GM23338 (cell line): Measurements from ENCODE around the gene COG2.

Experiments
- CTCF ChIP-seq, 2 experiments: fragments of 200-600 bp in 1 of 2; sonication (generic) in 1 of 2; conservative IDR thresholded peaks; 2 replicates each; pipeline versions ENCODE4 v1.5.1 to v1.6.1; 2016 to 2017; ENCODE audit warnings: antibody characterized with exemption in 2 of 2, low read depth in 2 of 2, mild to moderate bottlenecking in 2 of 2, moderate library complexity in 1 of 2
- EZH2 ChIP-seq: fragments of 200-600 bp; sonication (generic); IDR thresholded peaks from one replicate; pipeline ENCODE4 v1.8.0; 2017; ENCODE audit warnings: antibody characterized with exemption, mild to moderate bottlenecking, low read depth; ENCODE audit not compliant: unreplicated experiment
- EZH2phosphoT487 ChIP-seq: fragments of 200-600 bp; sonication (generic); IDR thresholded peaks from one replicate; pipeline ENCODE4 v1.8.1; 2018; ENCODE audit warnings: antibody characterized with exemption; ENCODE audit not compliant: unreplicated experiment
- JUNB ChIP-seq: IDR thresholded peaks from one replicate; pipeline ENCODE4 v1.6.1; 2016; ENCODE audit warnings: antibody characterized with exemption; ENCODE audit not compliant: unreplicated experiment
- POLR2AphosphoS5 ChIP-seq: IDR thresholded peaks from 2 replicates; pipeline ENCODE4 v1.6.1; 2016; ENCODE audit warnings: antibody characterized with exemption, low read depth
- STAT1 ChIP-seq: IDR thresholded peaks from one replicate; pipeline ENCODE4 v1.6.1; 2016; ENCODE audit warnings: antibody characterized with exemption; ENCODE audit not compliant: unreplicated experiment
- TF ChIP-seq, protein P1 (sequence below): IDR thresholded peaks from one replicate; pipeline ENCODE4 v1.6.1; 2018; ENCODE audit warnings: antibody characterized with exemption; ENCODE audit not compliant: unreplicated experiment
- TF ChIP-seq, protein P2 (sequence below): IDR thresholded peaks from 2 replicates; pipeline ENCODE4 v1.6.1; 2016; ENCODE audit warnings: antibody characterized with exemption

DNA sequence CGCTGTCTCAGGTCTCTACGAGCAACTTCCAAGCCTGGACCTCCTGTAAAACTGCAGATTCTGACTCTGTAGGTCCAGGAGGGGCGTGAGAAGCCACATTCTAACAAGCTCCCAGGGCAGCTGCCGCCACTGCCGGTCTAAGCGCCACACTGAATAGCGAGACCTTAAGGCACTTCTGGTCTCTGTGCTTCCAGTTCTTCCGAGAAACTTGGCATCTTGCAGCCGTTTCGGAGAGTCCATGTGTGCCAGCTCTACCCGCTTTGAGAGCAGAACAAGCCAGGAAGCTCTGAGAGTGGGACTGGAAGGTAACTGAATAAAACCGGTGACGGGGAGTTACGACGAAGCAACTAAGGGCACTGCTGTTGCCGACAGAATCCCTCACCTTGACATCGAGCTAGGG, 59.2 kb downstream of the COG2 start:
- TF ChIP-seq CTCF (conservative IDR thresholded peaks at IDR 0.05; ENCODE audit: low read depth in 2 of 2) (no peak), EZH2 (no peak), POLR2AphosphoS5 (no peak), JUNB (no peak), EZH2phosphoT487 (no peak), STAT1 (no peak)
- TF ChIP-seq, protein P1, sequence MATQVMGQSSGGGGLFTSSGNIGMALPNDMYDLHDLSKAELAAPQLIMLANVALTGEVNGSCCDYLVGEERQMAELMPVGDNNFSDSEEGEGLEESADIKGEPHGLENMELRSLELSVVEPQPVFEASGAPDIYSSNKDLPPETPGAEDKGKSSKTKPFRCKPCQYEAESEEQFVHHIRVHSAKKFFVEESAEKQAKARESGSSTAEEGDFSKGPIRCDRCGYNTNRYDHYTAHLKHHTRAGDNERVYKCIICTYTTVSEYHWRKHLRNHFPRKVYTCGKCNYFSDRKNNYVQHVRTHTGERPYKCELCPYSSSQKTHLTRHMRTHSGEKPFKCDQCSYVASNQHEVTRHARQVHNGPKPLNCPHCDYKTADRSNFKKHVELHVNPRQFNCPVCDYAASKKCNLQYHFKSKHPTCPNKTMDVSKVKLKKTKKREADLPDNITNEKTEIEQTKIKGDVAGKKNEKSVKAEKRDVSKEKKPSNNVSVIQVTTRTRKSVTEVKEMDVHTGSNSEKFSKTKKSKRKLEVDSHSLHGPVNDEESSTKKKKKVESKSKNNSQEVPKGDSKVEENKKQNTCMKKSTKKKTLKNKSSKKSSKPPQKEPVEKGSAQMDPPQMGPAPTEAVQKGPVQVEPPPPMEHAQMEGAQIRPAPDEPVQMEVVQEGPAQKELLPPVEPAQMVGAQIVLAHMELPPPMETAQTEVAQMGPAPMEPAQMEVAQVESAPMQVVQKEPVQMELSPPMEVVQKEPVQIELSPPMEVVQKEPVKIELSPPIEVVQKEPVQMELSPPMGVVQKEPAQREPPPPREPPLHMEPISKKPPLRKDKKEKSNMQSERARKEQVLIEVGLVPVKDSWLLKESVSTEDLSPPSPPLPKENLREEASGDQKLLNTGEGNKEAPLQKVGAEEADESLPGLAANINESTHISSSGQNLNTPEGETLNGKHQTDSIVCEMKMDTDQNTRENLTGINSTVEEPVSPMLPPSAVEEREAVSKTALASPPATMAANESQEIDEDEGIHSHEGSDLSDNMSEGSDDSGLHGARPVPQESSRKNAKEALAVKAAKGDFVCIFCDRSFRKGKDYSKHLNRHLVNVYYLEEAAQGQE: no peak
- TF ChIP-seq, protein P2, sequence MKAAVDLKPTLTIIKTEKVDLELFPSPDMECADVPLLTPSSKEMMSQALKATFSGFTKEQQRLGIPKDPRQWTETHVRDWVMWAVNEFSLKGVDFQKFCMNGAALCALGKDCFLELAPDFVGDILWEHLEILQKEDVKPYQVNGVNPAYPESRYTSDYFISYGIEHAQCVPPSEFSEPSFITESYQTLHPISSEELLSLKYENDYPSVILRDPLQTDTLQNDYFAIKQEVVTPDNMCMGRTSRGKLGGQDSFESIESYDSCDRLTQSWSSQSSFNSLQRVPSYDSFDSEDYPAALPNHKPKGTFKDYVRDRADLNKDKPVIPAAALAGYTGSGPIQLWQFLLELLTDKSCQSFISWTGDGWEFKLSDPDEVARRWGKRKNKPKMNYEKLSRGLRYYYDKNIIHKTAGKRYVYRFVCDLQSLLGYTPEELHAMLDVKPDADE: no peak
